ENCODE results near the gene MFAP2. TPM values are rescaled to one million over a fixed set of nuclear protein-coding genes. Genes with fewer than 3 reads are reported as not detected.

MFAP2 gene
- total RNA-seq, 1 experiment from 2014 or later = 141 TPM

- Mint-ChIP-seq H3K4me1 (peaks cover 22% of the 10 kb centered on the region), H3K27ac (no peak overlapping the region), H3K36me3 (peaks cover 17% of the 10 kb centered on the region), H3K27me3 (ENCODE audit: low read depth) (no peaks in the 10 kb centered on the region), H3K9me3 (no peaks in the 10 kb centered on the region), H3K4me3 (no peak overlapping the region)
- TF ChIP-seq ZNF425 (CRISPR knock-in tag; conservative IDR thresholded peaks at IDR 0.05) (no peak), STAT6 (CRISPR knock-in tag; conservative IDR thresholded peaks at IDR 0.05; ENCODE audit: low read depth) (no peak), ZBTB21 (CRISPR knock-in tag; IDR thresholded peaks at IDR 0.05; ENCODE audit: borderline replicate concordance) (no peak), AR (CRISPR knock-in tag; IDR thresholded peaks at IDR 0.05) (no peak), IRF1 (CRISPR knock-in tag; IDR thresholded peaks at IDR 0.05) (no peak), AFF4 (CRISPR knock-in tag; IDR thresholded peaks at IDR 0.05; ENCODE audit: borderline replicate concordance) (no peak), HMGA2 (CRISPR knock-in tag; IDR thresholded peaks at IDR 0.05) (no peak), ZMAT4 (CRISPR knock-in tag; IDR thresholded peaks at IDR 0.05) (no peak), ATF2 (CRISPR knock-in tag; IDR thresholded peaks at IDR 0.05; ENCODE audit: borderline replicate concordance, low read depth) (no peak), CREM (CRISPR knock-in tag; IDR thresholded peaks at IDR 0.05) (no peak), CREB1 (CRISPR knock-in tag; IDR thresholded peaks at IDR 0.05) (no peak), RORB (CRISPR knock-in tag; IDR thresholded peaks at IDR 0.05) (no peak), SP1 (CRISPR knock-in tag; conservative IDR thresholded peaks at IDR 0.05) (no peak), ZSCAN18 (CRISPR knock-in tag; IDR thresholded peaks at IDR 0.05) (no peak), ATF3 (CRISPR knock-in tag; conservative IDR thresholded peaks at IDR 0.05) (no peak)
- no peak for ATAC-seq
- ChIA-PET POLR2A (no interaction called here), CTCF (interaction anchor here (0.8 to 3.3 kb wide), 3 partner anchors 18 to 45 kb away, joined by 4 to 28 read pairs (median 4); no protein-coding TSS in a partner anchor)
- no peak for DNase-seq (ENCODE audit: low spot score)
These were observed 24.9 kb upstream of the MFAP2 start for GRCh38 chr1:17005365-17005740.
